Esophagus squamous epithelium (tissue), 5 donors: ENCODE measurements around the gene SOS1. TPM values are rescaled to one million over a fixed set of nuclear protein-coding genes. Genes with fewer than 3 reads are reported as not detected.

Experiments
- DNase-seq: peaks from one replicate; lab custom pipeline; 2025; lab: John Stamatoyannopoulos, UW
- H3K27ac ChIP-seq, 4 donors: fragments of 200-600 bp; sonication (generic); one replicate each; pipeline ENCODE4 v1.5.1; 2016 to 2019; ENCODE audit warnings: mild to moderate bottlenecking in 1 of 4
- H3K27me3 ChIP-seq, 4 donors: fragments of 200-600 bp; sonication (generic); 1 replicate in 3 of 4; 2 replicates in 1 of 4; pipeline versions ENCODE4 v1.5.1 to v1.6.0; 2017 to 2021; ENCODE audit warnings: antibody characterized with exemption in 1 of 4
- H3K36me3 ChIP-seq, 3 donors: fragments of 200-600 bp; sonication (generic); one replicate each; pipeline ENCODE4 v1.5.1; 2016 to 2019
- H3K4me1 ChIP-seq, 3 donors: fragments of 200-600 bp; sonication (generic); one replicate each; pipeline ENCODE4 v1.5.1; 2017 to 2019
- H3K4me3 ChIP-seq, 4 donors: fragments of 200-600 bp; sonication (generic); 1 replicate in 3 of 4; 2 replicates in 1 of 4; pipeline ENCODE4 v1.5.1; 2016 to 2019; ENCODE audit warnings: mild to moderate bottlenecking in 2 of 4, moderate library complexity in 1 of 4
- H3K9me3 ChIP-seq, 3 donors: fragments of 200-600 bp; sonication (generic); one replicate each; pipeline ENCODE4 v1.5.1; 2016 to 2019
- CTCF ChIP-seq, 6 experiments: fragments of 450-650 bp in 4 of 6; fragments of 200-600 bp in 2 of 6; sonication (generic) in 2 of 6; IDR thresholded peaks; one replicate each; pipeline ENCODE4 v1.5.1; 2016 to 2019; ENCODE audit warnings: antibody characterized with exemption in 6 of 6, mild to moderate bottlenecking in 4 of 6, moderate library complexity in 4 of 6
- POLR2A ChIP-seq, 4 donors: fragments of 450-650 bp; IDR thresholded peaks; one replicate each; pipeline ENCODE4 v1.6.1; 2017; ENCODE audit warnings: antibody characterized with exemption in 4 of 4, mild to moderate bottlenecking in 4 of 4, moderate library complexity in 3 of 4
- whole genome bisulfite sequencing, 2 donors: methylation state at CpG; one replicate each; pipeline ENCODE4 v1.1.5; 2018; 5-methylcytosine and 5-hydroxymethylcytosine counted together
- intact Hi-C: fragments of 100-400 bp; cut with DNase I; formaldehyde crosslinking; loops from one replicate; pipeline ENCODE4 v1.15.0; 2022
- total RNA-seq, 4 donors: library from RNA; depleted of rRNA; stranded (reverse); fragments of >200 nt; gene quantifications; one replicate each; pipeline ENCODE4 v1.1.0, GENCODE V29; 2016
- donor health status: DM: yes; HTN: yes; CAD: no.

The SOS1 gene
- total RNA-seq, 4 donors from 2014 or later: 15.1 to 48.2 (median 27.8) TPM

GRCh38 chr2:38968021-38968420, 152.8 kb downstream of the SOS1 start:
- TF ChIP-seq CTCF (IDR thresholded peaks at IDR 0.05) (no peak), POLR2A (IDR thresholded peaks at IDR 0.05) (no peak)
- Histone ChIP-seq H3K27ac (no peak overlapping the region), H3K36me3 (no peaks in the 10 kb centered on the region), H3K9me3 (no peaks in the 10 kb centered on the region), H3K27me3 (no peaks in the 10 kb centered on the region), H3K4me3 (no peak overlapping the region), H3K4me1 (no peaks in the 10 kb centered on the region)
- WGBS, 2 donors: 88 to 95% methylated on average over 2 of the region's 2 CpGs
- no peak for DNase-seq
- intact Hi-C loops: no loop called here

GRCh38 chr2:38966678-38967077, 154.2 kb downstream of the SOS1 start:
- 78% methylated on average over 1 of the region's 1 CpG; no CpG with 5 or more reads in 1 of the 2 donors for WGBS, 2 donors
- H3K27me3 ChIP-seq: no peaks in the 10 kb centered on the region
- no peaks in the 10 kb centered on the region for H3K4me1 ChIP-seq
- intact Hi-C loops: no loop called here
- H3K27ac ChIP-seq: no peak overlapping the region
- H3K36me3 ChIP-seq: no peaks in the 10 kb centered on the region
- no peak overlapping the region for H3K4me3 ChIP-seq
- TF ChIP-seq POLR2A (IDR thresholded peaks at IDR 0.05) (no peak), CTCF (IDR thresholded peaks at IDR 0.05) (no peak)
- no peak for DNase-seq
- no peaks in the 10 kb centered on the region for H3K9me3 ChIP-seq

- H3K27ac ChIP-seq: no peak overlapping the region
- H3K36me3 ChIP-seq: no peaks in the 10 kb centered on the region
- TF ChIP-seq CTCF (IDR thresholded peaks at IDR 0.05) (no peak), POLR2A (IDR thresholded peaks at IDR 0.05) (no peak)
- no peak overlapping the region for H3K4me3 ChIP-seq
- 88 to 100% methylated on average over 5 of the region's 5 CpGs for WGBS, 2 donors
- H3K9me3 ChIP-seq: no peaks in the 10 kb centered on the region
- H3K27me3 ChIP-seq: peaks cover 0 to 2% (median 0%) of the 10 kb centered on the region in 4 donors
- intact Hi-C loops: no loop called here
- DNase-seq: no peak
- no peaks in the 10 kb centered on the region for H3K4me1 ChIP-seq
Measured at GRCh38 chr2:38966006-38966405, 154.8 kb downstream of the SOS1 start.

- Histone ChIP-seq H3K27ac (no peak overlapping the region), H3K27me3 (peaks cover 0 to 18% (median 0%) of the 10 kb centered on the region in 4 donors), H3K9me3 (no peaks in the 10 kb centered on the region), H3K4me1 (peaks cover 4 to 12% (median 10%) of the 10 kb centered on the region in 3 donors), H3K4me3 (peak overlapping the region; percentile 26 to 65 (median 44)), H3K36me3 (no peaks in the 10 kb centered on the region)
- no peak for DNase-seq
- WGBS, 2 donors: 65 to 86% methylated on average over 12 to 23 of the region's 34 CpGs
- intact Hi-C loops: no loop called here
- no peak for TF ChIP-seq CTCF (IDR thresholded peaks at IDR 0.05)
- TF ChIP-seq POLR2A (IDR thresholded peaks at IDR 0.05): no peak
Measured at GRCh38 chr2:38960609-38961320, 160.1 kb downstream of the SOS1 start.

GRCh38 chr2:38959938-38960608, 160.8 kb downstream of the SOS1 start:
- TF ChIP-seq CTCF (IDR thresholded peaks at IDR 0.05) (peak in 1 of 6 experiments; percentile 5), POLR2A (IDR thresholded peaks at IDR 0.05) (no peak)
- Histone ChIP-seq H3K4me3 (peak overlapping the region; percentile 26 to 65 (median 44)), H3K9me3 (no peaks in the 10 kb centered on the region), H3K4me1 (peaks cover 4 to 12% (median 10%) of the 10 kb centered on the region in 3 donors), H3K27me3 (peaks cover 0 to 18% (median 0%) of the 10 kb centered on the region in 4 donors), H3K36me3 (no peaks in the 10 kb centered on the region), H3K27ac (no peak overlapping the region)
- intact Hi-C loops: no loop called here
- no CpG with 5 or more reads among the region's 97 CpGs for WGBS, 2 donors
- no peak for DNase-seq
